Measurements from ENCODE around the gene RIPK1. TPM values are rescaled to one million over a fixed set of nuclear protein-coding genes. Genes with fewer than 3 reads are reported as not detected.
A peak's percentile ranks its signal among the peaks of the same experiment; 100 is the strongest.

RIPK1 gene
- total and polyA plus RNA-seq, 2 of the 8 experiments (the other 6 are each of a cell fraction or from before 2014, with no cell fraction given) = 5.9 to 22.9 TPM

DNA sequence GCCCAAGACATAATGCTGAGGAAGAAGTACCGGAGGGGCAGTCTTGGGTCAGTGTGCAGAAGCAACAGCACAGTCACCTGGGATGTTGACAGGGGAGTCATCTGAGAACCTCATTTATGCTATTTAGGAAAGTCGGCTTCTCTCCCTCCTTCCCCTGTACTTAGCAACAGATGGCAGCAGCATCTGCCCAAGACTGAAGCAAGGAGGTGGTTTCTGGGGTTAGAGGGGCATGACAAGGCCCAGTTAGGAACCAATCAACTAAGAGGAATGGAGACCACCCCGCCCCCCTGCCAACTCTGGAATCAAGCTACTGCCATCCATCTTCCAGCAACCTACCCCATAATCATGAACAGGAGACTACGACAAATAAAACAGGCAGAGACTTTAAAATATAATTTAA is 21.7 kb downstream of the RIPK1 start:
- H2AFZ ChIP-seq (ENCODE audit: low read length) = no peak overlapping the region
- H2BK12ac ChIP-seq (ENCODE audit: low read depth, low read length) = no peak overlapping the region
- H3K23me2 ChIP-seq (ENCODE audit: low read depth, low read length) = no peaks in the 10 kb centered on the region
- no peaks in the 10 kb centered on the region for H3K27me3 ChIP-seq (replicated peaks in 1 of 4; ENCODE audit: control insufficient read depth in 3 of 4, extremely low read depth in 1 of 4, insufficient read depth in 3 of 4, low read length in 3 of 4)
- H4K20me1 ChIP-seq (replicated peaks in 1 of 2; ENCODE audit: control insufficient read depth in 1 of 2, insufficient read depth in 2 of 2, low read length in 2 of 2) = no peaks in the 10 kb centered on the region
- no peaks in the 10 kb centered on the region for H3K4me1 ChIP-seq (replicated peaks in 1 of 4; ENCODE audit: control insufficient read depth in 3 of 4, insufficient read depth in 4 of 4, low read length in 3 of 4)
- H3K27ac ChIP-seq (ENCODE audit: low read depth, low read length) = no peak overlapping the region
- FAIRE-seq (no peak), DNase-seq (ENCODE audit: low read depth in 1 of 2, low spot score in 2 of 2) (no peak)
- H2BK5ac ChIP-seq (ENCODE audit: low read depth, low read length) = no peak overlapping the region
- ChIA-PET CTCF (ENCODE audit: partially characterized antibody) (no interaction called here), POLR2A (ENCODE audit: partially characterized antibody) (no interaction called here)
- H3K79me2 ChIP-seq (ENCODE audit: control insufficient read depth in 1 of 2, insufficient read depth in 2 of 2, low read length in 2 of 2) = no peaks in the 10 kb centered on the region
- H3K79me1 ChIP-seq (ENCODE audit: low read depth, low read length) = no peaks in the 10 kb centered on the region; the same call in 1 of the 2 replicates
- no peak overlapping the region for H3K56ac ChIP-seq (replicated peaks; ENCODE audit: insufficient read length, low read depth, low read length)
- H3K9ac ChIP-seq (replicated peaks in 1 of 4; ENCODE audit: extremely low read depth in 1 of 4, low read depth in 3 of 4, low read length in 3 of 4) = no peak overlapping the region
- peaks cover 56 to 59% of the 10 kb centered on the region in 2 experiments for H3K9me3 ChIP-seq (ENCODE audit: insufficient read depth in 2 of 2, low read depth in 1 of 2, low read length in 1 of 2)
- peaks cover 15 to 70% (median 46%) of the 10 kb centered on the region in 4 experiments for H3K36me3 ChIP-seq (ENCODE audit: control insufficient read depth in 2 of 4, insufficient read depth in 4 of 4, low read length in 3 of 4)
- H2AK5ac ChIP-seq (ENCODE audit: low read depth, low read length) = no peak overlapping the region
- peak overlapping the region in 2 of 4 experiments; percentile 3 to 38; a peak in 4 of 8 replicates for H3K4me3 ChIP-seq (ENCODE audit: extremely low read depth in 1 of 4, insufficient read depth in 2 of 4, low read depth in 3 of 4, low read length in 4 of 4)
- H3K14ac ChIP-seq (ENCODE audit: insufficient read length) = no peak overlapping the region
- no peak overlapping the region for H3K4ac ChIP-seq (replicated peaks; ENCODE audit: insufficient read length, low read depth, low read length)
- TF ChIP-seq SP1 (IDR thresholded peaks at IDR 0.05; ENCODE audit: low read depth, low read length) (no peak), SIN3A (conservative IDR thresholded peaks at IDR 0.05 in 1 of 2, IDR thresholded peaks at IDR 0.05 in 1 of 2; ENCODE audit: low read depth in 1 of 2, low read length in 2 of 2) (no peak)
- TF ChIP-seq, protein P1, sequence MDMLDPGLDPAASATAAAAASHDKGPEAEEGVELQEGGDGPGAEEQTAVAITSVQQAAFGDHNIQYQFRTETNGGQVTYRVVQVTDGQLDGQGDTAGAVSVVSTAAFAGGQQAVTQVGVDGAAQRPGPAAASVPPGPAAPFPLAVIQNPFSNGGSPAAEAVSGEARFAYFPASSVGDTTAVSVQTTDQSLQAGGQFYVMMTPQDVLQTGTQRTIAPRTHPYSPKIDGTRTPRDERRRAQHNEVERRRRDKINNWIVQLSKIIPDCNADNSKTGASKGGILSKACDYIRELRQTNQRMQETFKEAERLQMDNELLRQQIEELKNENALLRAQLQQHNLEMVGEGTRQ (IDR thresholded peaks at IDR 0.05; ENCODE audit: low read length) = no peak
- H4K91ac ChIP-seq (replicated peaks; ENCODE audit: insufficient read length, low read length) = no peak overlapping the region
- no peak overlapping the region for H3K18ac ChIP-seq (ENCODE audit: extremely low read depth, low read length)
- H4K8ac ChIP-seq (ENCODE audit: extremely low read depth, insufficient read depth, low read length) = no peak overlapping the region
- H2BK20ac ChIP-seq (ENCODE audit: low read length) = no peak overlapping the region
- H2BK15ac ChIP-seq (ENCODE audit: low read length) = no peak overlapping the region
- H4K5ac ChIP-seq (ENCODE audit: insufficient read length, low read depth, low read length) = no peak overlapping the region
- no peak overlapping the region for H3K4me2 ChIP-seq (ENCODE audit: insufficient read depth in 1 of 2, low read depth in 2 of 2, low read length in 2 of 2)
- WGBS, 2 experiments (ENCODE audit: extremely low coverage in 1 of 2, insufficient coverage in 1 of 2, insufficient read length in 1 of 2, insufficient replicate concordance in 2 of 2, low coverage in 1 of 2, low lambda C conversion rate in 2 of 2, missing lambda C conversion rate in 1 of 2) = 96% methylated on average over 4 of the region's 4 CpGs; no CpG with 5 or more reads in 1 of the 2 experiments
- H2BK120ac ChIP-seq (replicated peaks; ENCODE audit: low read depth, low read length) = no peak overlapping the region
- no peak overlapping the region for H3K23ac ChIP-seq (ENCODE audit: insufficient read length)
